ENCODE measurements around the gene SAPCD1. TPM values are rescaled to one million over a fixed set of nuclear protein-coding genes. Genes with fewer than 3 reads are reported as not detected.
A peak's percentile ranks its signal among the peaks of the same experiment; 100 is the strongest.
"Not testable (repeated sequence)": the region's sequence is repeated elsewhere in the genome, so short reads cannot be mapped to it uniquely, and the experiment has no call there.

The SAPCD1 gene
- total and polyA plus RNA-seq, 5 donors = 0.25 to 0.50 TPM; not detected in 3

- Histone ChIP-seq H3K4me1 (ENCODE audit: control insufficient read depth, insufficient read depth, low read length) (peaks cover 6% of the 10 kb centered on the region), H3K27me3 (ENCODE audit: control insufficient read depth, insufficient read depth) (no peaks in the 10 kb centered on the region), H3K9me3 (ENCODE audit: control insufficient read depth, low read length) (no peaks in the 10 kb centered on the region), H3K27ac (ENCODE audit: low read length) (no peak overlapping the region), H3K4me3 (ENCODE audit: low read length) (no peak overlapping the region)
- 94% methylated on average over 23 of the region's 23 CpGs for WGBS
- intact Hi-C loops (cut with DNase I) = no loop called here
- DNase-seq = peak in 2 of 3 donors; percentile 36 to 56
- no peak for ATAC-seq
These were observed 19.0 kb downstream of the SAPCD1 start for GRCh38 chr6:31781244-31782125.

- peaks cover 1% of the 10 kb centered on the region for H3K4me1 ChIP-seq (ENCODE audit: control insufficient read depth, insufficient read depth, low read length)
- no peak overlapping the region for H3K27ac ChIP-seq (ENCODE audit: low read length)
- DNase-seq (peak in 2 of 3 donors; percentile 37 to 47), ATAC-seq (no peak)
- no peak overlapping the region for H3K4me3 ChIP-seq (ENCODE audit: low read length)
- intact Hi-C loops (cut with DNase I) = no loop called here
- no peaks in the 10 kb centered on the region for H3K9me3 ChIP-seq (ENCODE audit: control insufficient read depth, low read length)
- 90% methylated on average over 32 of the region's 32 CpGs for WGBS
- no peaks in the 10 kb centered on the region for H3K27me3 ChIP-seq (ENCODE audit: control insufficient read depth, insufficient read depth)
These were observed 19.8 kb downstream of the SAPCD1 start for GRCh38 chr6:31782126-31782855.

- no peaks in the 10 kb centered on the region for H3K27me3 ChIP-seq (ENCODE audit: control insufficient read depth, insufficient read depth)
- no peaks in the 10 kb centered on the region for H3K9me3 ChIP-seq (ENCODE audit: control insufficient read depth, low read length)
- no peaks in the 10 kb centered on the region for H3K4me1 ChIP-seq (ENCODE audit: control insufficient read depth, insufficient read depth, low read length)
- peak in 2 of 3 donors; percentile 32 to 35 for DNase-seq
- intact Hi-C loops (cut with DNase I) = no loop called here
- no peak for ATAC-seq
- 90% methylated on average over 15 of the region's 15 CpGs for WGBS
- H3K4me3 ChIP-seq (ENCODE audit: low read length) = no peak overlapping the region
- H3K27ac ChIP-seq (ENCODE audit: low read length) = no peak overlapping the region
These were observed 21.9 kb downstream of the SAPCD1 start for GRCh38 chr6:31784098-31784925.

DNA sequence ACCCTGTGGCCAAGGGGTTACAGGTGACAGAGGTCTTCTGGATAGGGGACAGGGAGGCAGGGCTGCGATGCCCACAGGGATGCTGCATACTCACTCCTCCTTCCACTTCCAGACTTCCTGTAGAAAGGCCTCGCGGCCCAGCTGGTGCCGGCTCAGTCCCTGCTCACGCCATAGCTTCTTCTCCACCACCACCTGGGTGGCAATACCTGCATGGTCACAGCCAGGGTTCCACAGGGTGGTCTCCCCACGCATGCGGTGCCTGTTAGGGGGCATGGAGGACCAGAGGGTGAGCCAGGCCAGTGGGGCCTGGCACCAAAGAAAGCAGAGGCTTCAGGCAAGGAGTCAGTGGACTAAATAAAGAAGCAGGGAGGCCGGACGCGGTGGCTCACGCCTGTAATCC is 23.0 kb downstream of the SAPCD1 start:
- Histone ChIP-seq H3K4me1 (ENCODE audit: control insufficient read depth, insufficient read depth, low read length) (no peaks in the 10 kb centered on the region), H3K27ac (ENCODE audit: low read length) (no peak overlapping the region), H3K27me3 (ENCODE audit: control insufficient read depth, insufficient read depth) (no peaks in the 10 kb centered on the region), H3K9me3 (ENCODE audit: control insufficient read depth, low read length) (no peaks in the 10 kb centered on the region), H3K4me3 (ENCODE audit: low read length) (no peak overlapping the region)
- DNase-seq (peak in 2 of 3 donors; percentile 21 to 32), ATAC-seq (no peak)
- intact Hi-C loops (cut with DNase I) = no loop called here
- 97% methylated on average over 11 of the region's 11 CpGs for WGBS

DNA sequence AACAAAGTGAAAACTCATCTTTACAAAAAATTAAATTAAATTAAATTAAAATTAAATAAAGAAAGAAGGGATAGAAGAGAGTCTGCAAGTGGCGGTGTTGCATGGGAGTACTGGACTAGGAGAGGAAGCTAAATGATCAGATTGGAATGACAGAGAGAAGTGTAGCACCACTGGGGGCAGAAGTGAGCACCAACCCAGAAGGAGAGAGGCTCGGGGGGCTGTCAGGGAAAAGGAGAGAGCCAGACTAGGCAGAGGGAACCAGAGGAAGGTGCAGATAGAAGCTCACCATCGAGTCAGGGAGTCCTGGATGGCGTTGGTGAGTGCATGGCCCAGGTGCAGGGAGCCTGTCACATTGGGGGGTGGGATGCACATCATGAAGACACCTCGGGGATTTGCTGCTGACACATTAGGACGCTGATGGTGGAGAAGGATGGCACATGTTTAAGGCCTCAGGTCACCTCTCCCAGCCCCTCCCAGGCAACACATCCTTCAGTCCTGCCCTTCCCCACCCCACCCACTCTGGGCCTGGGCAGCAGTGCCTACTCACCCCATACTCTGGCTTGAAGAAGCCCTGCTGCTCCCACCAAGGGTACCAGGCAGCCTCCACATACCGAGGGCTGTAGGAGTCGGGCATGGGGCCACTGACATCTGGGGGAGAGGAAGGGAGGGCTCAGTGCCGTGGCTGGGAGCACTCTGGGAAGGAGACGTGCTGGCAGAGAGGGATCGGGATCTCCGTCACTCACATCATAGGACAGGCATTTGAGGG is 29.1 kb downstream of the SAPCD1 start:
- no peaks in the 10 kb centered on the region for H3K4me1 ChIP-seq (ENCODE audit: control insufficient read depth, insufficient read depth, low read length)
- 62% methylated on average over 12 of the region's 12 CpGs for WGBS
- no peaks in the 10 kb centered on the region for H3K27me3 ChIP-seq (ENCODE audit: control insufficient read depth, insufficient read depth)
- H3K4me3 ChIP-seq (ENCODE audit: low read length) = no peak overlapping the region
- intact Hi-C loops (cut with DNase I) = loop anchor here in 1 of 4 donors (5.0 kb wide), 1 partner anchor 49 kb away; the partner anchor contains the start of gene MSH5
- no peaks in the 10 kb centered on the region for H3K9me3 ChIP-seq (ENCODE audit: control insufficient read depth, low read length)
- no peak overlapping the region for H3K27ac ChIP-seq (ENCODE audit: low read length)
- ATAC-seq (no peak), DNase-seq (peak; percentile 47 to 61 (median 60))

DNA sequence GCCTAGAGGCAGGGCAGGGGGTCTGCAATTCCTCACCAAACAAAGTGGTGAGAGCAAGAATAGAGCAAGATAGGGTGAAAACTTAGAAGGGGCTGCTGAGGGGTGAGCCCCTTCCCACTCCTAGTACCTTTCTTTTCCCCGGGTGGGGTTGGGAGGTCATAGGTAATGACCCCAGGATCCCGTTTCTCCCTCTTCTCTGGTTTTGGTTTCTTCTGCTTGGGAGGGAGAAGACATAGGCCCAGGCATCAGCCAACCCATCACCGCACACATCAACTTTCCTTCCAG is 29.6 kb downstream of the SAPCD1 start:
- no peaks in the 10 kb centered on the region for H3K4me1 ChIP-seq (ENCODE audit: control insufficient read depth, insufficient read depth, low read length)
- H3K9me3 ChIP-seq (ENCODE audit: control insufficient read depth, low read length) = no peaks in the 10 kb centered on the region
- no peak overlapping the region for H3K27ac ChIP-seq (ENCODE audit: low read length)
- ATAC-seq = no peak
- peak in 1 of 3 donors; percentile 3 for DNase-seq
- H3K4me3 ChIP-seq (ENCODE audit: low read length) = no peak overlapping the region
- WGBS = 77% methylated on average over 3 of the region's 3 CpGs
- intact Hi-C loops (cut with DNase I) = loop anchor here in 1 of 4 donors (5.0 kb wide), 1 partner anchor 50 kb away; the partner anchor contains the start of gene MSH5
- no peaks in the 10 kb centered on the region for H3K27me3 ChIP-seq (ENCODE audit: control insufficient read depth, insufficient read depth)

- 90% methylated on average over 12 of the region's 12 CpGs for WGBS
- Histone ChIP-seq H3K4me1 (ENCODE audit: control insufficient read depth, insufficient read depth, low read length) (no peaks in the 10 kb centered on the region), H3K4me3 (ENCODE audit: low read length) (no peak overlapping the region), H3K27ac (ENCODE audit: low read length) (no peak overlapping the region), H3K27me3 (ENCODE audit: control insufficient read depth, insufficient read depth) (no peaks in the 10 kb centered on the region), H3K9me3 (ENCODE audit: control insufficient read depth, low read length) (no peaks in the 10 kb centered on the region)
- no peak for ATAC-seq
- DNase-seq = peak in 2 of 3 donors; percentile 27 to 46
- intact Hi-C loops (cut with DNase I) = loop anchor here in 1 of 4 donors (5.0 kb wide), 1 partner anchor 50 kb away; the partner anchor contains the start of gene MSH5
These were observed 30.3 kb downstream of the SAPCD1 start for GRCh38 chr6:31792761-31793171.

GRCh38 chr6:31793927-31794245 is 31.4 kb downstream of the SAPCD1 start:
- peak in 1 of 3 donors; percentile 7 for DNase-seq
- not testable (repeated sequence) for H3K27ac ChIP-seq (ENCODE audit: low read length); ATAC-seq; H3K4me3 ChIP-seq (ENCODE audit: low read length); H3K4me1 ChIP-seq (ENCODE audit: control insufficient read depth, insufficient read depth, low read length); H3K27me3 ChIP-seq (ENCODE audit: control insufficient read depth, insufficient read depth); H3K9me3 ChIP-seq (ENCODE audit: control insufficient read depth, low read length)
- WGBS = 89% methylated on average over 6 of the region's 6 CpGs
- intact Hi-C loops (cut with DNase I) = loop anchor here in 1 of 4 donors (5.0 kb wide), 1 partner anchor 52 kb away; the partner anchor contains the start of gene MSH5

- DNase-seq (no peak), ATAC-seq (no peak)
- Histone ChIP-seq H3K4me3 (ENCODE audit: low read length) (peak overlapping the region; percentile 69), H3K27ac (ENCODE audit: low read length) (no peak overlapping the region), H3K9me3 (ENCODE audit: control insufficient read depth, low read length) (no peaks in the 10 kb centered on the region), H3K27me3 (ENCODE audit: control insufficient read depth, insufficient read depth) (no peaks in the 10 kb centered on the region), H3K4me1 (ENCODE audit: control insufficient read depth, insufficient read depth, low read length) (no peaks in the 10 kb centered on the region)
- 18% methylated on average over 7 of the region's 7 CpGs for WGBS
- intact Hi-C loops (cut with DNase I) = loop anchor here in 1 of 4 donors (5.0 kb wide), 1 partner anchor 52 kb away; the partner anchor contains the start of gene MSH5
These were observed 31.9 kb downstream of the SAPCD1 start for GRCh38 chr6:31794294-31794865.

Data from right cardiac atrium (tissue), 5 donors.